ENCODE measurements around the gene KCNJ6. TPM values are rescaled to one million over a fixed set of nuclear protein-coding genes. Genes with fewer than 3 reads are reported as not detected.

KCNJ6 gene
- total RNA-seq, 1 donor from 2014 or later: not detected

DNA sequence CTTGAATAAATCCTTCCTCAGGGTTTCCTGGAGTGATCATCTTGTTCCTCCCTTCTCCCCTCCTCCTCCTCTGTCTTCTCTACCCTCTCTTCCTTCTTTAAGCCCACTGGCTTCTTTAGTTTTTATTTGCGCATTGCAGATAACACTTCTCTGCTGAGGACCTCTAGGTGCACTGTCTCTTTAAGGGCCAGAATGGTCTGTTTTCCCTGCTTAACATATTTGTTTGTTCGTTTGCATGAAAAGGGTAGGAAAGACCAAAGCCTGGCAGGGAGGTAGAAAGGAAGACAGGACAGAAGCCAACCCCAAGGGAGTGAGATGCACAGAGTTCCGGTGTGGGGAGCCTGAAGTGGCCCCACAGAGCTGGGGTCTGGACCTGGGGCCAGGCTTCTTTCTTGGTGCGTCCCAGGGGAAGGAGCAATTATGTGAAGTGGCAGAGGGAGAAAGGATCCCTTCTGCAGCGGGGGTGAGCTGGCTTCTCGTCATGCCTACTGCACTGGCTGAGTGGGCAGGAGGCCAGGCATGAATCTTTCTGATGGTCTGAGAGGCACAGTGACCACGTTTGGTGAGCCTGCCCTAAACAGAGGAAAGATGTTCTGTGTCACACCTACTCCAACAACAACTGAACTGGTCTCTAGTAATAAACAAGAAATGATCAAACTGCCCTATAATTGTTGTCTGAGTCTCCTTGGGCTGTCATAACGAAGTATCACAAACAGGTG, 232.7 kb downstream of the KCNJ6 start:
- TF ChIP-seq EZH2phosphoT487 (IDR thresholded peaks at IDR 0.05) (no peak), EZH2 (IDR thresholded peaks at IDR 0.05) (no peak)
- TF ChIP-seq, protein P1, sequence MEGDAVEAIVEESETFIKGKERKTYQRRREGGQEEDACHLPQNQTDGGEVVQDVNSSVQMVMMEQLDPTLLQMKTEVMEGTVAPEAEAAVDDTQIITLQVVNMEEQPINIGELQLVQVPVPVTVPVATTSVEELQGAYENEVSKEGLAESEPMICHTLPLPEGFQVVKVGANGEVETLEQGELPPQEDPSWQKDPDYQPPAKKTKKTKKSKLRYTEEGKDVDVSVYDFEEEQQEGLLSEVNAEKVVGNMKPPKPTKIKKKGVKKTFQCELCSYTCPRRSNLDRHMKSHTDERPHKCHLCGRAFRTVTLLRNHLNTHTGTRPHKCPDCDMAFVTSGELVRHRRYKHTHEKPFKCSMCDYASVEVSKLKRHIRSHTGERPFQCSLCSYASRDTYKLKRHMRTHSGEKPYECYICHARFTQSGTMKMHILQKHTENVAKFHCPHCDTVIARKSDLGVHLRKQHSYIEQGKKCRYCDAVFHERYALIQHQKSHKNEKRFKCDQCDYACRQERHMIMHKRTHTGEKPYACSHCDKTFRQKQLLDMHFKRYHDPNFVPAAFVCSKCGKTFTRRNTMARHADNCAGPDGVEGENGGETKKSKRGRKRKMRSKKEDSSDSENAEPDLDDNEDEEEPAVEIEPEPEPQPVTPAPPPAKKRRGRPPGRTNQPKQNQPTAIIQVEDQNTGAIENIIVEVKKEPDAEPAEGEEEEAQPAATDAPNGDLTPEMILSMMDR (IDR thresholded peaks at IDR 0.05): no peak
- DNase-seq (ENCODE audit: low spot score): no peak
- Mint-ChIP-seq H3K9me3 (peaks cover 5% of the 10 kb centered on the region), H3K27me3 (ENCODE audit: insufficient read depth, low read depth) (peaks cover 9% of the 10 kb centered on the region), H3K27ac (no peak overlapping the region), H3K4me1 (peaks cover 3% of the 10 kb centered on the region), H3K4me3 (no peak overlapping the region), H3K36me3 (no peaks in the 10 kb centered on the region)
- Histone ChIP-seq H3K36me3 (no peaks in the 10 kb centered on the region), H3K4me3 (no peak overlapping the region), H2AFZ (replicated peaks) (peak overlapping the region; percentile 33), H3K9ac (no peak overlapping the region), H4K20me1 (ENCODE audit: low read depth) (no peaks in the 10 kb centered on the region), H3K4me1 (peaks cover 10% of the 10 kb centered on the region), H3K4me2 (no peak overlapping the region), H3K9me3 (ENCODE audit: low read depth) (no peaks in the 10 kb centered on the region), H3K79me2 (ENCODE audit: low read depth) (no peaks in the 10 kb centered on the region), H3K27me3 (no peaks in the 10 kb centered on the region), H3F3A (ENCODE audit: low read depth) (no peaks in the 10 kb centered on the region), H3K27ac (no peak overlapping the region)

DNA sequence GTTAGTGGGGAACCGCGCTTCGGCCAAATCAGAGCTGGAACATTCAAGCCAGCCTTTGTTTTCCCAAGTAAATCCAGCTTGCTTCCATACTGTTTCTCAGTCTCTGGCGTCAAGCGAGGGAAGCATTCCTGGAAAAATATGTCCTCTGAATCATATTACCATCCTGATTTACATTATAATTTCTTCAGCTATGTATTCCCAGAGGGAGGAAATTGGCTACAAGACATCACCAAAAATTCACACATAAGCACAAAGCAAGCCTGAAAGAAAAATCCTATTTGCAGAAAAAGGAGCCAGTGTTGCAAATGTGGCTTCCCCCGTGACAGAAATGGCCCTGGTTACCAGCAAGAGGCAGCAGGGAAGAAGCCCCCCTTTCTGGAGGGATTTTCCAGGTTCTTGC, 233.3 kb downstream of the KCNJ6 start:
- no peak overlapping the region for H3K4me2 ChIP-seq
- TF ChIP-seq, protein P1 (IDR thresholded peaks at IDR 0.05): no peak
- TF ChIP-seq EZH2 (IDR thresholded peaks at IDR 0.05): no peak
- no peak for TF ChIP-seq EZH2phosphoT487 (IDR thresholded peaks at IDR 0.05)
- H2AFZ ChIP-seq (replicated peaks): peak overlapping the region; percentile 33
- Mint-ChIP-seq H3K27ac (no peak overlapping the region), H3K27me3 (ENCODE audit: insufficient read depth, low read depth) (peaks cover 12% of the 10 kb centered on the region), H3K9me3 (peaks cover 5% of the 10 kb centered on the region), H3K4me1 (peaks cover 3% of the 10 kb centered on the region), H3K4me3 (no peak overlapping the region), H3K36me3 (no peaks in the 10 kb centered on the region)
- DNase-seq (ENCODE audit: low spot score): no peak
- no peaks in the 10 kb centered on the region for H3K9me3 ChIP-seq (ENCODE audit: low read depth)
- H3K79me2 ChIP-seq (ENCODE audit: low read depth): no peaks in the 10 kb centered on the region
- no peaks in the 10 kb centered on the region for H3F3A ChIP-seq (ENCODE audit: low read depth)
- no peaks in the 10 kb centered on the region for H3K36me3 ChIP-seq
- H3K4me1 ChIP-seq: peaks cover 10% of the 10 kb centered on the region
- H3K27ac ChIP-seq: no peak overlapping the region
- no peak overlapping the region for H3K9ac ChIP-seq
- H3K27me3 ChIP-seq: no peaks in the 10 kb centered on the region
- no peaks in the 10 kb centered on the region for H4K20me1 ChIP-seq (ENCODE audit: low read depth)
- no peak overlapping the region for H3K4me3 ChIP-seq

DNA sequence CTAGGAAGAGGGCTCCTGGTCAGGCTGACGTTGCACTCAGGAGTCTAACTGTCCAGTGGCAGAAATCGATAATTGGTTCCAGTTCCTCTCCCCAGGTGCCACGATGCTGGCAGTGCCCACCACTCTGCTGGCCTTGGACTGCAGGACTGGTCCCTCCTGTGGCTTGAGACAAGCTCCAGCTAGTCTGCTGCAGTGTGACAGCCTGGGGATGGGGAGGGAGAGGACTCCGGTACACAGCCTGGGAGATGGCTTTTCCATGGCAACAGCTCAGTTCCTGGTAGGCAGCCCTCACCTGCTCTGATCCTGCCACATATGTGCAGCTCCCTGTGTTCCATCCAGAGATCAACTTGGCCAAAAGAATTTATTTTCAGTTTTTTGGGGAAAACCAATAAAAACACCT, 239.3 kb downstream of the KCNJ6 start:
- Mint-ChIP-seq H3K27ac (no peak overlapping the region), H3K27me3 (ENCODE audit: insufficient read depth, low read depth) (peaks cover 11% of the 10 kb centered on the region), H3K9me3 (no peaks in the 10 kb centered on the region), H3K36me3 (no peaks in the 10 kb centered on the region), H3K4me1 (no peaks in the 10 kb centered on the region), H3K4me3 (no peak overlapping the region)
- no peak overlapping the region for H3K27ac ChIP-seq
- no peak overlapping the region for H3K4me3 ChIP-seq
- H3K79me2 ChIP-seq (ENCODE audit: low read depth): no peaks in the 10 kb centered on the region
- H3K4me2 ChIP-seq: no peak overlapping the region
- no peaks in the 10 kb centered on the region for H3K9me3 ChIP-seq (ENCODE audit: low read depth)
- H3K36me3 ChIP-seq: no peaks in the 10 kb centered on the region
- no peaks in the 10 kb centered on the region for H3K4me1 ChIP-seq
- no peak for DNase-seq (ENCODE audit: low spot score)
- H3F3A ChIP-seq (ENCODE audit: low read depth): no peaks in the 10 kb centered on the region
- H4K20me1 ChIP-seq (ENCODE audit: low read depth): no peaks in the 10 kb centered on the region
- peaks cover 20% of the 10 kb centered on the region for H3K27me3 ChIP-seq
- TF ChIP-seq EZH2 (IDR thresholded peaks at IDR 0.05): no peak
- TF ChIP-seq, protein P1 (IDR thresholded peaks at IDR 0.05): no peak
- no peak for TF ChIP-seq EZH2phosphoT487 (IDR thresholded peaks at IDR 0.05)
- H3K9ac ChIP-seq: no peak overlapping the region
- no peak overlapping the region for H2AFZ ChIP-seq (replicated peaks)
